HG03439 (cell line): ENCODE measurements around the gene ALK.

Source experiments
- ATAC-seq: cut with Tn5 transposase; IDR thresholded peaks from one replicate; pipeline ENCODE4 v1.9.1; 2021; ENCODE audit warnings: mild to moderate bottlenecking, moderate library complexity; ENCODE audit not compliant: unreplicated experiment

The ALK gene

DNA sequence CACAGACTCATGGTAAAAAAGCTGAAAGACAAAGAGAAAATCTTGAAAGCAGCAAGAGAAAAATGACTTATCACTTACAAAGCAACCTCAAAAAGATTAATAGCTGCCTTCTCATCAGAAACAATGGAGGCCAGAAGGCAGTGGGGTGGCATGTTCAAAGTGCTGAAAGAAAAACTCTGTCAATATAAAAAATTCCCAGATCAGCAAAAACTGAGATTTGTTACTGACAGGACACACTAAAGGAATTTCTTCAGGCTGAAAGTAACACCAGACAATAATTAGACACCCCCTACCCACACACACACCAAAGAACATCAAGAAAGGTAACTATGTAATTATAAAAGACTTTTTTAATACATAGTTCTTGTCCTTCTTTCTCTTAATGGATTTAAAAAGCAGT is 495.0 kb downstream of the ALK start:
- no peak for ATAC-seq

DNA sequence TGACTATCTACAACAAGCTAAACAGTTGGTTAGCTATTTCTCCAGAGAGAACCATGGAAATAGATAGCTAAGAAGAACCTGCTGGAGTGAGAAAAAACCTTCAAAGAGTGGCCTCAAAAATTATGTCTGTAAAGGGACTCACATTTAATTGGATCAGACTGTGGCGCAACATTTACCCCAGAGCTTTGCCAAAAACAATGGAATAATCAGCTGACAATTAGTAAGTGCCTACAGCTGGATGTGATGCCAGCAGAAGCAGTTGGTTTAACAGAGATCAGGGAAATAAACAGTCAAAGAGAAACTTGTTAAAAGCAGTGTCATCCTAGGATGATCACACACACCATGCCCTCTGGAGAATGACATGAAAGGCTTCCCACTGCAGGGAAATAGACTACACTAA is 495.5 kb downstream of the ALK start:
- ATAC-seq = no peak

GRCh38 chr2:29423061-29423666 is 498.2 kb downstream of the ALK start:
- ATAC-seq = no peak

GRCh38 chr2:29420999-29421782 is 500.2 kb downstream of the ALK start:
- ATAC-seq = no peak

- ATAC-seq = no peak
Observed at GRCh38 chr2:29420464-29420863, 500.9 kb downstream of the ALK start.

- ATAC-seq = no peak
Observed at GRCh38 chr2:29417630-29418029, 503.8 kb downstream of the ALK start.

DNA sequence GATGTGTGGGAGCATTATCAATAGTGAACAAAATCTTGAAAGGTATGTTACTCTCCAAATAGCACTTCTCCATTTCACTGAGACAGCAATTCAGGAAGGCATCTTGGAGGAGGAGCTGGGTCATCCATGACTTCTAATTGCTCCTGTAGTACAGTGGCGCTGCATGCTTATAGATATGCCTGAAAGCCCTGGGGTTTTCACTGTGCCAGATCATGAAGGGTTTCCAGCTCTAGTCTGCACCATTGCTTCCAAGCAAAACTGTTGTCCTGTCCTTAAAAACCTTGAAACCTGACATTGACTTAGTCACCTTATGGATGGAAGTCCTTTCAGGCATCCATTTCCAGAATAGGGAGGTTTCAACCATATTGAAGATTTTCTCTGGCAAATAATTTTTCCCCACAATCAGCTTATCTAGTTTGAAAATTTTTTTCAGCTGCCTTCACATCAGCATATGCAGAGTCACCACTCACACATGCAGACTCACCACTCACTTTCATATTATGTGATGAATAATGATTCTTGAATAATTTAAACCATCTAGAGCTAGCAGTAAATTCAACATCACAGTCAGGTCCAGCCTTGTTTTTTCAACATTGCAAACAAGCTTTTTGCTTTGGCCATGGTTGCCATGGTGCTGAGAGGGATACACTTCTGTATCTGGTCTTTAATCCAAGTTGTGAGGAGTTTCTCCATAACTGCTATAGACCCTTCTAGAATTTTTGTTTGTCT is 509.0 kb downstream of the ALK start:
- ATAC-seq = no peak

GRCh38 chr2:29405707-29406106 is 515.7 kb downstream of the ALK start:
- ATAC-seq = no peak

- no peak for ATAC-seq
Observed at GRCh38 chr2:29405266-29405665, 516.1 kb downstream of the ALK start.

DNA sequence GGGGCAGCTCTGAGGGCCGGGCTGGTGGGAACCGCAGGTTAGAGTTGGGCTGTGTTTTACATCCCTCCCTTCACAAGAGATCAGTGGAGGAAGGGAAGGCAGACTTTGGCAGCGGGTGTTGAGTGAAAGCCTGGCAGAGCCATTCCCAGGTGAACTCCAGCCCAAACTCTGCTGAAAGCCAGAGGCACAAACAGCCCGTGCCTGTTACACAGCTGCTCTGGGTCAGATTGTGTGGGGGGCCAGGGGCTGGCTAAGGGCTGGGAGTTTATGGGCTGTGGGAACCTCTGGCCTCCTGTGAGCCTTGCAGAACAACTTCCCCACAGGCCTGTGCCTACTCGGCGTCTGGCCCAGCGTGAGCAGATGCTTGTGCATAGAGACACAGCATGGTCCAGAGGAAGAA is 519.4 kb downstream of the ALK start:
- ATAC-seq = no peak

GRCh38 chr2:29400930-29401653 is 520.3 kb downstream of the ALK start:
- no peak for ATAC-seq

DNA sequence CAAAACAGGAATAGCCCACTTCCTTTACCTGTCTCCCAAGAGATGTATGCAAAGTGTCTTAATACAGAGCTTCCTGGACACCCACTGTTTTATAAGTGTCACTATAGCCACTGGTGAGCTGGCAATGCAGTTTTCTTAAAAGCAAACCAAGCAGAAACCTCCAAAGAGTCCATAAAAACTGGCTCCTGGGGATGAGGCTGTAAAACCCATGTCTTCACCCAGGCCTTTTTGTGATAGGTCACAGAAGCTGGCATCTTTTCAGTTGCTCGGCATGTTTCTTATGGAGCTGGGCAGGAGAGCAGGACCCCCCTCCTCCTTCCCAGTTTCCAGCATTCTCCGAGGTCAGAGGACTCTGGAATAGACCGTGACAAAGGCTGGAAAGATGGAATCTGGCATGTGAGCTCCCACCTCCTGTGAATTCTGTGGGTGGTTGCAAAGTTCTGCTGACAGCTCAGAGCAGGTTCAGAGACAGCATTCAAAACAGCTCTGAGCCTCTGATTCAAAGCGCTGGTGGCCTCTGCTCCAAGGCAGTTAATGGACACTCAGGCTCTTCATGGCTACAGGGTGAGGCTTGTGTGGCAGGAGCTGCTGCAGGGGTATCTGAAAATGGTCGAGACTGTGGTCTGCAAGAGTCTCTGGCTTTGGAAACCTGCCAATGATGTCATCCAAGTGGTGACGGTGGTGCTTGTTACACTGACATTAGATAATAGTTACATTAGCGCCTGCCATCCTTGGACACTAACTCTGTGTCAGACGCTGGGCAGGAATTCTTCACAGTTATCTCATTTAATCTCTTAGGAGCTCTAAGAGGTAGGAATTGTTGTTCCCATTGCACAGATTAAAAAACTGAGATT is 522.8 kb downstream of the ALK start:
- ATAC-seq = no peak

GRCh38 chr2:29397713-29398112 is 523.7 kb downstream of the ALK start:
- ATAC-seq = no peak

DNA sequence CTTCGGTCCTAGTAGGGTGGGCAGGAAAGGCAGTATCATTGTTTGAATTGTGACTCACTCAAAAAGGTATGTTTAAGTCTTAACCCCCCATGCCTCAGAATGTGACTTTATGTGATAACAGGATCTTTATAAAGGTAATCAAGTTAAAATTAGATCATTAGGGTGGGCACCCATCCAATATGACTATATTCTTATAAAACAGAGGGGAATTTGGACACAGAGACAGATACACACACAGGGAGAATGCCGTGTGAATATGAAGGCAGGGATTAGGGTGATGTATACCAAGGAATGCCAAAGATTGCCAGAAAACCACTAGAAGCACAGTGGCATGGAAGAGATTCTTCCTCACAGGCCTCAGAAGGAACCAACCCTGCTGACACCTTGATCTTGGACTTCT is 524.3 kb downstream of the ALK start:
- ATAC-seq = no peak

DNA sequence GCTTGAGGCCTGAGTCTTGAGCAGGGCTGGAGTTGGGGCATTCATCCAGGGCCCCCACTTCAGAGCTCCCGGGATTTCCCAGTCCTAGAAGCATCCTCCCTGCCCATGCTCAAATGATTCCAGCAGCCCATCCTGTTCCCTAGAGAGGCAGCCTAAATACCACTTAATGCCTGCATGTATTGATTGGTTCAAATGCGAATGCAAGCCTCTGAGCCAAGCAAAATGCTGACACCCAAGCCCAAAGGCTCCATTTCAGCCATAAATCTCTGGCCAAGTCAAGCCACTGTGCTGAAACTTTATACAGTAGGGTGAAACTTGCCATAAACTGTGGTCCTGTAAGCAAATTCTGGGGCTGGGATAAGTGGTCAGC is 526.4 kb downstream of the ALK start:
- no peak for ATAC-seq

GRCh38 chr2:29394311-29394980 is 526.9 kb downstream of the ALK start:
- ATAC-seq = no peak

DNA sequence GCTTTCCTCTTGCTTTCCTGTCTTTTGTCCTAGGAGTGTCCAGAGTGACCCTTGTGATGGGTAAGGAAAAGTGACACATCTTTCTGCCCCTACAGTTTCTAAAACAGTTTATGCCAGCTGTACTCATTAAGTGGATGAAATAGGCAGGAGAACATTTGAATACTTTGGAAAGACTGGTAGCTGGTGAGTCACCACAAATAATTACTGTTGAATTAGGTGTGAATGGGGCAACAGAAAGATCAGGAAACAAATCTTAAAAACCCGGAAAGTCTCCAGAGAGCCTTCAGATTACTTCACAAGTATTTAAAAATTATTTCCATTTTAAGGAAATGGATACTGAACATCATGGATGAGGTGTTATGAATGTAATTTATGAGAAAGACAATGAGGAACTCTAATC is 527.7 kb downstream of the ALK start:
- no peak for ATAC-seq

DNA sequence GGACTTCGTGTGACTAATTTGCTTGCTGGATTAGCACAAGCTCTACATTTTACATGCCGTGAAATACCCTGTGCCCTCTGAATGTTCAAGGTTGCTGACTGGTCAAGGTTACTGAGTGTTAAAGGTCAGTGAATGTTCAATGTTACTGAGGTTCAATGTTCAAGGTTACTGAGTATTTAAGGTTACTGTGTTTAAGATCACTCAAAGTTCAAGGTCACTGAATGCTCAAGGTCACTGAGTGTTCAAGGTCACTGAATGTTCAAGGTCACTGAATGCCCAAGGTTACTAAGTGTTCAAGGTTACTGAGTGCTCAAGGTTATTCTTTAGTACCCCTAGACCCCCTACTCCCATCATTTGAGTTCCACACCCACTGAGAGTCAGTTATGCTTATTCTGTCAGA is 528.6 kb downstream of the ALK start:
- no peak for ATAC-seq

DNA sequence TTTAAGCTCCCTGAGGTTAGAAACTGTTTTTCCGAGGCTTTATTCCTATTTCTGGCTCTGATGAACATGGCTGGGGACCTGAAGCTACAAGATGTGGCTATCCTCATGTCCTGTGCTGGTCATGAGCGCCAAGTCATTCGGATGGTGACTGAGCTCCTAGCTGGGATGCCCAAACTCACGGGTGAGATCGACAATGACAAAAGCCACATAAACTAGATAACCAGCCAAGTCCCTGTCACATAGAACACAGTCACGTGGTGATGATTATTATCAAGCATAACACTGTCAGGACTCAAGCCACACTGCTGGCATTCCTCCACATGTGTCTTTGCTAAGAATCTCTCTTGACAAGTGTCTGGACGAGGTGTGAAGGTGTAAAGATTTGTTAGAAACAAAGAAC is 531.2 kb downstream of the ALK start:
- ATAC-seq = no peak

- ATAC-seq = no peak
Observed at GRCh38 chr2:29389686-29390085, 531.7 kb downstream of the ALK start.
